SIG-M5 treated with dmso at 0.1 percent for 504 hours (cell line): Measurements from ENCODE around the gene KCNK16.

Experiments
- DNase-seq: peaks from one replicate; lab custom pipeline; 2025; ENCODE audit not compliant: unreplicated experiment; lab: John Stamatoyannopoulos, UW

KCNK16 gene

GRCh38 chr6:39342692-39343395, 20.3 kb upstream of the KCNK16 start:
- DNase-seq = no peak

- no peak for DNase-seq
Measured at GRCh38 chr6:39341937-39342336, 19.4 kb upstream of the KCNK16 start.

DNA sequence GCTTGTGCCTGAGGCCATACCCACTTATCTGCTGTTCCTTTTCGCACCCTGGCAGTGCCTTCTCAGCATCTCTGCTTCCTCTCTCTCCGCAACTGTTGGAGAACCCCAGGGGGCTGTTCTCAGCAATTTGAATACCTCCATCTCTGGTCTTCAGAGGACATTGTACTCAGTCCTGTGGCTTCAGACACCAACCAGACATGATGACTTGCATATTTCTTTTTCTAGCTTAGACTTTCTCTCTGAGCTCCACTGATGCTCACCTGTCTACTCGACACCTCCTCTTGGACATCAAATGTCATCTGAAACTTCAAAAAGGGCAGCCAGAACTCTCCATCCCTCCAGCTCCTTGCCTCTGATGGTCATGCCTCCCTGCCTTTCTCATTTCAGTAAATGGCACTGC, 18.9 kb upstream of the KCNK16 start:
- no peak for DNase-seq

DNA sequence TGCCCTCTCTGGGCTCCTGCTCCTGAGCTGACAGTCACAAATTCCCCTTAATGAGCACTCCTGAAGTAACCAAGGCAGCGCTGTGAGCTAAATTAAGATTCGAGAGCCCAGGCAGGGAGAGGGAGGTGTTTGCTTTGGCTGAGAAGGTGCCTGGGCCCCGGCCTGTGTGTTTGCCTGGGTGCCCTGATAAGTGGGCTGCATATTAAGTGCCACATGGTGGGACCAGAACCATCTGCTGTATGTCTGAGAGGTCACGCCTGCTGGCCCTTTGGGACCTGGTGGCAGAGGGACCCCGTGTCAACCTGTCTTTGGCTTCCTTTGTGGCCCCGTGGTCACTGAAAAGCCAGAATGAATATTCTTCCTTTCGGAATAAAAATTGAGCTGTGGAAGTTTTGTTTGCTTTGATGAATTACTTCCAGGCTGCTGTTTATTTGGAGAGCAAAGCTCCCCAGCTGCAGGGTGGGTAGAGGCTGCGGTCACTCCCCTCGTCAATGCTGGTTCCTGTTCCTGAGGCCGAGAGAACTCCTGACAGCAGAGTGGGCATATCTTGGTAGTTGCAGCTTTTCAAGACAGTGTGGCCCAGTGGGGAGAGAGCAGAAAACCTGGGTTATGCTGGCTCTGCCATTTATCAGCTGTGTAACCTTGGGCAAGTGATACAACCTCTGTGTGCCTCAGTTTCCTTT, 17.5 kb upstream of the KCNK16 start:
- DNase-seq = no peak

- no peak for DNase-seq
Measured at GRCh38 chr6:39339096-39339867, 16.8 kb upstream of the KCNK16 start.

DNA sequence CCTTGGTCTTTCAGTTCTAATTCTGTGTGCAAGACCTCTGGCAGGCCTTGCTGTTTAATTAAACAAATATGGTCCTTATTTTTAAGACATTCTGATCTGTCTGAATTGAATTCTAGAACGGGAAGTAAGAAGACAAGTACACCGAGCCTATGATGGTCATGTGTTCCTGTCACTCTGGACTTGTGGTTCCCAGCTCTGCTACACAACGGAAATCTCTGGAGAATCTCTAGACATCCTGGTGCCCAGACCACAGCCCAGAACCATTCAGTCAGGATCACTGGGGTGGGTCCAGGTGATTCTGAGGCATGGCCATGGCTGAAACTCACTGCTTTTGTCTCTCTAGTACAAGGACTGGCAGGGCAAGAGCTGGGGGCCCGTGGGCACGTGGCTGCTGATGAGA, 15.9 kb upstream of the KCNK16 start:
- no peak for DNase-seq

DNA sequence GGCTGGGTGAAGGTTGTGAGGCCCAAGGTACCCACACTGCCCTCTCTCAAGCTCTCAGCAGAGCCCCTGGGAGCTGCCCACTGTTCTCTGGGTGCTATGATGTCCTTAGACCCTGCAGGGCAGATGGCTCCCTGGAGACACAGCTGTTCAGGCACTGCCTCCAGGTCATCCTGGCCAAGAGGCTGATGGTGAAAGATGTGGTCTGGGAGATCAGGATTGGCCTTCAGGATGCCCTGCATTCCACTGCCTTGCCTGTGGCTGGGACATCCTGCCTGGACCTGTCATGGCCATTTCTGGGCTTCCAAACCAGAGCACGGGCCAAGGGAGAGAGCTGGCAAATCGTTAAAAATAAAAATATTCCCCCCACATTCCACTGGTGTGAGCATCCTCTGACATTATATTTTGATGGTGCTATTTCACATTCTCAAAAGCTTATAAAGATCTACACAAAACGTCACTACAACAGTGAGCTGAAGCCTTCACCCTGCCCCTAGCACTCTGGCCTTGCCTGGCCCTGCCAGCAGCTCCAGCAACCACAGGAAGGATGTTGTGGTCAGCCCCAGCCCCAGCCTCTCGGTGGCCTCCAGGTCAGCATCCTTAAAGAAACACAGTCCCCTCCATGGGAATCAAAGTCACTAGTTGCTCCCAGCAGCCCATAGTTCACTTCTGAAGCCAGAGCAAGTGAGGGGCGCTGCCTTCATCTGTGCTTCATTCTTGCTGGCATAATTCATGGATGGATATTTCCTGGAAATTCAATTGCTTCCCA, 13.5 kb upstream of the KCNK16 start:
- DNase-seq = no peak

DNA sequence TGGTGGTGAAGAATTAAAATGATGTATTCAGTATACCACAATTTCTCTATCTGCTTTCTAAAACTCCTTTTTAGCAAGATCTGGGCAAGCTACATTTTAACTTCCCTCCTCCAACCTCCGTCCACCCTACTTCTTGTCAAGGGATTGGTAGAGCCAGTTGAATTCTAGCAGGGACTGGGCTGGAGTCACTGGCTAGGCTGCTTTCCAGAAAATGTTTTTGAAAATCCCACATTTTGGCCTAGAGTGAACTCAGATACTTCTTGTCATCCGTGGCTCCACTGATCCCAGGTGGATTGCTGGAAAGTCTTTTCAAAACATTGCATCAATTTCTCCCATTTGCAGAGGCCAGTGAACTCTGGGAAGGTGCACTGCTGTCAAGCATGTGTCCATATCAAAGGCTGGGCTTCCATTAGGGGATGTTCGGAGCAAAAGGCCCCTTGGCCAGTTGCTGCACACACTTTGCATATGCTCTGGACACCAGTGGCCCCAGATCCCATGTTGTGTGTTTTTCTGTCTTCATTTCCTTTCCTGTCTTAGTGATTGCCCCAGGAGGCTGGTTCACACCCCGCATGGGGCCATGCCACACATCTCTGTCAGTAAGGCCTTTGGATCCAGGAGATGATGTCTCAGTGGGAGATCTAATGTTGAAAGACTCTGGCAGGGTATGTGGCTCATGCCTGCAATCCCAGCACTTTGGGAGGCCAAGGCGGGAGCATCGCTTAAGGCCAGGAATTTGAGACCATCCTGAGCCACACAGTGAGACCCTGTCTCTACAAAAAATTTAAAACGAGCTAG, 11.3 kb upstream of the KCNK16 start:
- DNase-seq = no peak

GRCh38 chr6:39330476-39330875, 8.0 kb upstream of the KCNK16 start:
- no peak for DNase-seq

- peak; percentile 35 for DNase-seq
Measured at GRCh38 chr6:39330057-39330456, 7.6 kb upstream of the KCNK16 start.

GRCh38 chr6:39328066-39328465, 5.6 kb upstream of the KCNK16 start:
- no peak for DNase-seq

- DNase-seq = no peak
Measured at GRCh38 chr6:39327507-39327906, 5.0 kb upstream of the KCNK16 start.

- no peak for DNase-seq
Measured at GRCh38 chr6:39321761-39322160, 741 bp downstream of the KCNK16 start.

DNA sequence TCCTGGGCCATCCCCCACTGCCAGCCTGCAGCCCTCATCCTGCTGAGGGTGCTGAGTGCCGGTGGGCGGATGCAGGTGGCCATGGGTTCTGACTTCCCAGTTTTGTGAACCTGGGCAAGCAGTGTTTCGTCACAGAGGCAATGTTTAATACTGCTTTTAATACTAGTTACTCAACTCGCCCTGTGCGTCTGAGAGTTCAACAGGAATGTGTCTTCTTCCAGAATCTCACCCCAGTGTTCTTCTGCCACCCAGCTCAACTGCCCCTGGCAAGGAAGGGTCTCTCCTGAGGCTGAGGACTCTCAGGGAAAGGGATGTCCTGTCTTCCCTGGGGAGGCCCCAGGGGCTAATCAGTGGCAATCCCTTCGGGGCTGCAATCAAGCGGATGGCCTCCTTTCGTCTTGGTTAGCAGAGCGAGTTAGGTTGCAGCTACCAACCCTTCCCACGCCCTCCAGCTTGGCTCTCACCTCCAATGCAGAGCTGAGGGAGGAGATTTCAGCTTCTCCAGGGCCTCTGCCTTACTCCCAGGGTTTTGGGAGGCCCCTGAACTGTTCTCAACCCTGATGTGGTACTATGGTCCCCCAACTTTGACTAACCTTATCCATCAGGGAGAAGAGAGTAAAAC, 2.0 kb downstream of the KCNK16 start:
- DNase-seq = no peak

DNA sequence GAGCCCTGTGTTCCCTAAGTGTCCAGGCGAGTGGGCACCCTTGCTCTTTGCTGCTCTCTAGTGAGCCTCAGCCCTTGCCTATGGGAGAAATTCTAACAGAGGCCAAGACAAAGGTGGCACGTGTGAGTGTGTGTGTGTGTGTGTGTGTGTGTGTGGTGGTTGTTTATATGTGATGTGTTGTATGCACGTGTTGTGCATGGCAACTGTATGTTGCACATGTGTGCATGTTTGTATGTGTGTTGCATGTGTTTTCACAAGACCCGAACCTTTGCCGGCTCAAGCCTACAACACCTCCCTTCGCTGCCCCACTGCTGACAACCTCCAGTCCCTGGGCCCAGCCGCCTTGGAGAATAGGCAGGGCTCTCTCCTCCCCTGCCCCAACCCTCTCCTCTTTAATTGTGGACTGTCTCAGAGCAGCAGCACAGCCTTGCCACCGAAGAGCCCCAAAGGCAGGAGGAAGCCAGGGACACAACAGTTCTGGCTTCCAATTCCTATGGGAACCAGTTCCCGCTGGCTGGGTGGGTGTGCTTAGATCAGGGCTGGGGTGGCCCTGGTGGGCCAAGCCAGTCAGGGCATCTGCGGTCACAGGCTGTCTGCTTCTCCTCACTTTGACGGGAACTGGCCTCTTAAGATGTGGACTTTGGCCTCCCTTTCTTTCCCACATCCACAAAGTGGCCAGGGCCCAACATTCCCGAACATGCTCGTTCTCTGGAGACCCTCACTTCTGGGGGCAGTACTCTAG, 2.7 kb downstream of the KCNK16 start:
- no peak for DNase-seq

DNA sequence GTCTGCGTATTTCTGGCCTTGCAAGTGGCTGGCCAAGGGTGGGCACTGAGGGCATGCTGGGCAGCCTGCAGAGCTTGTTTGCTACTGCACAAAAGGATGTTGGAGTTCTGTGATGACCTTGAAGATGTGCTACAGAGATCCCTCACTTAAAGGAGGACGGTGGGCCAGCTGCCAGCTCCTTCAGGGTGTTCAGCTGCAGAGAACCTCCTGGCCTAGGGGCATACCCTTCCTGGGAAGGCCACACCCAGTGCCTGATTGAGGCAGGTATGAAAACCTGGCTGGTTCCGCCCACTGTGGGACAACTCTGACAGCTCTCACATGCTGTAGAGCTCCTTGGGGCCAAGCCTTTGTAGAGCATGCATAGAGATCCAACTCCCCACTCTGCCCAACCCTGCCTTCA, 5.2 kb downstream of the KCNK16 start:
- DNase-seq = no peak

- DNase-seq = no peak
Measured at GRCh38 chr6:39314273-39314795, 8.2 kb downstream of the KCNK16 start, which contains the start of gene KCNK17. KCNK17 (minus strand) TSS chr6:39314419; CDS start chr6:39314320, 99 bp downstream.

DNA sequence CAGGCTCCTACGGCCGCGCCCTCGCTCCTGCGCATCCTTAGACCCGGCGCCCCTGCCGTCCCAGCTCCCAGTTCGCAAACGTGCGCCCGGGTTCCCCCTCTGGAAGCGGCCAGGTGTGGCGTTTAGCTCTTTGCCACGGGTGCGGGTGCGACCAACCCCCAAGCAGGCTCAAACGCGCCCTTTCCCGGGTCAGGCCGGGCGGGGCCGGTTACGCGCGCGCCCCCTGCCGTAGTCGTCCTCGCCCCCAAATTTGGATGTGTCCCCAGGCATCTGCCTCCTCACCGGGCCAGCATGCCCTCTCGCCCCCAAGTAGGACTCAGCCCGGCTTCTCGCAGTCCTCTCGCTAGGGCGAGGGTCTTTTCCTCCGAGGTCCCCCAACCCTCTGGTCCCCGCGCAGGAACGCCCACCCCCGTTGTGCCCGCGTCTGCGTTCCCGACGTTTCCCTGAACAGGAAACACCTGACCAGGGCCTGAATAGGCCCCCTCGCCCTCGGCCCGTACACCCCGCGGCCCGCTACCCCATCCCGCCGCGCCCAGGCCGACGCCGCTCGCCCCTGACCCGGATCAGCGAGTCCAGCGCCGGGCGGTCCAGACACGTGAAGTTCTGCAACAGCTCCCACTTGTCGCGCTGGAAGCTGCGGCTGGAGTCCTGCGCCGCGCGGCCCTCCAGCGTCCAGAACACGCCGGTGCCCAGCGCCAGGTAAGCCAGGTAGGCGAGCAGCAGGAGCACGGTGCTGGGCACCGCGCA, 8.8 kb downstream of the KCNK16 start:
- DNase-seq = no peak
